MM.1S (cell line): ENCODE results near the gene CXXC5.

Experiments used
- EZH2 ChIP-seq: fragments of 300-600 bp; sonication (generic); optimal IDR thresholded peaks from 2 replicates; pipeline ENCODE3; 2017; ENCODE audit warnings: low read depth, mild to moderate bottlenecking, antibody characterized with exemption, low read length, mixed read lengths
- EZH2phosphoT487 ChIP-seq: fragments of 300-600 bp; sonication (generic); IDR thresholded peaks from 2 replicates; pipeline ENCODE4 v1.6.1; 2018; ENCODE audit warnings: antibody characterized with exemption, low read length
- TF ChIP-seq, protein P1 (sequence below): fragments of 300-600 bp; sonication (generic); IDR thresholded peaks from 2 replicates; pipeline ENCODE4 v1.5.1; 2016; ENCODE audit warnings: antibody characterized with exemption, low read length, mixed read lengths

DNA sequence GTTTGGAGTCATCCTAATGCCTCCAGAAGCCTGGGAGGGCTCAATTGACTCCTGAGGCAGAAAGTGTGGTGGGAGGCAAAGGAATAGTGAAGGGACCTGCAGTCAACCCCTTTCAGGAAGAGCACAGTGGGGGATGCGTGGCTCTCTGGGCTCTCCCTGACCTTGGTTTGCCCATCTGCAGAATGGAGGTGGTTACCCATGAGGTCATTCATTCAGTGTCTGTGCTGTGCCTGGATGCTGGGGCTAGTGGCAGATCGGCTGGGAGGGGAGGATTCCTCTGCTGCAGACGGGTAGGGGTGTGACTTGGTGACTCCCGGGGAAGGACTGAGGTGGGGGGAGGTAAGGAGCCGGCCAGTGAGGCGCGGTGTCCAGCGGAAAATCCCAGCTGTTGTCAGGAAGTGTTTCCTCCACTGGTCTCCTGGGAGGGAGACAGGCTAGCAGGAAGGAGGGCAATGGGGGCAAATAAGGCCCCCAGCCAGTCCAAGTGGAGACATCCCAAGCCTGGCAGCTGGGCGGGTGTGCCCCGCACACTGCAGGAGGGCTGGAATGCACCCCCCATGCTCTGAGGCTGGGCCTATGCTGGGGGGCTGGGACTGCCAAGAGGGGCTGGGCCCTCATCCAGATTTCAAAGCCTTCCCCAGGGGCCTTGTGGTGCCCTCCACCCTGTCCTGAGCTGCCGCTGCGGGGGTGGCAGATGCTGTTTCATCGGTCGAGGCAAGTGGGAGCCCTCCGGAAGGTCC, 10.9 kb downstream of the CXXC5 start:
- TF ChIP-seq, protein P1, sequence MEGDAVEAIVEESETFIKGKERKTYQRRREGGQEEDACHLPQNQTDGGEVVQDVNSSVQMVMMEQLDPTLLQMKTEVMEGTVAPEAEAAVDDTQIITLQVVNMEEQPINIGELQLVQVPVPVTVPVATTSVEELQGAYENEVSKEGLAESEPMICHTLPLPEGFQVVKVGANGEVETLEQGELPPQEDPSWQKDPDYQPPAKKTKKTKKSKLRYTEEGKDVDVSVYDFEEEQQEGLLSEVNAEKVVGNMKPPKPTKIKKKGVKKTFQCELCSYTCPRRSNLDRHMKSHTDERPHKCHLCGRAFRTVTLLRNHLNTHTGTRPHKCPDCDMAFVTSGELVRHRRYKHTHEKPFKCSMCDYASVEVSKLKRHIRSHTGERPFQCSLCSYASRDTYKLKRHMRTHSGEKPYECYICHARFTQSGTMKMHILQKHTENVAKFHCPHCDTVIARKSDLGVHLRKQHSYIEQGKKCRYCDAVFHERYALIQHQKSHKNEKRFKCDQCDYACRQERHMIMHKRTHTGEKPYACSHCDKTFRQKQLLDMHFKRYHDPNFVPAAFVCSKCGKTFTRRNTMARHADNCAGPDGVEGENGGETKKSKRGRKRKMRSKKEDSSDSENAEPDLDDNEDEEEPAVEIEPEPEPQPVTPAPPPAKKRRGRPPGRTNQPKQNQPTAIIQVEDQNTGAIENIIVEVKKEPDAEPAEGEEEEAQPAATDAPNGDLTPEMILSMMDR, result no peak
- TF ChIP-seq EZH2 (no peak), EZH2phosphoT487 (no peak)
